ENCODE measurements around the gene BEND2. TPM values are rescaled to one million over a fixed set of nuclear protein-coding genes. Genes with fewer than 3 reads are reported as not detected.

Gene BEND2
- total RNA-seq, 1 experiment from 2014 or later: not detected

GRCh38 chrX:18151157-18151556 is 69.5 kb downstream of the BEND2 start:
- H3K27ac ChIP-seq (ENCODE audit: low read length): no peak overlapping the region
- intact Hi-C loops (cut with micrococcal nuclease; ENCODE audit: unreplicated experiment) (no loop called here), in situ Hi-C loops (cut with HindIII; ENCODE audit: low pct_unique_long_range_greater_than_20kb, low sequenced_read_pairs) (no loop called here)
- BruUV-seq (replicated peaks): no TSS peak
- TF ChIP-seq, protein P1, sequence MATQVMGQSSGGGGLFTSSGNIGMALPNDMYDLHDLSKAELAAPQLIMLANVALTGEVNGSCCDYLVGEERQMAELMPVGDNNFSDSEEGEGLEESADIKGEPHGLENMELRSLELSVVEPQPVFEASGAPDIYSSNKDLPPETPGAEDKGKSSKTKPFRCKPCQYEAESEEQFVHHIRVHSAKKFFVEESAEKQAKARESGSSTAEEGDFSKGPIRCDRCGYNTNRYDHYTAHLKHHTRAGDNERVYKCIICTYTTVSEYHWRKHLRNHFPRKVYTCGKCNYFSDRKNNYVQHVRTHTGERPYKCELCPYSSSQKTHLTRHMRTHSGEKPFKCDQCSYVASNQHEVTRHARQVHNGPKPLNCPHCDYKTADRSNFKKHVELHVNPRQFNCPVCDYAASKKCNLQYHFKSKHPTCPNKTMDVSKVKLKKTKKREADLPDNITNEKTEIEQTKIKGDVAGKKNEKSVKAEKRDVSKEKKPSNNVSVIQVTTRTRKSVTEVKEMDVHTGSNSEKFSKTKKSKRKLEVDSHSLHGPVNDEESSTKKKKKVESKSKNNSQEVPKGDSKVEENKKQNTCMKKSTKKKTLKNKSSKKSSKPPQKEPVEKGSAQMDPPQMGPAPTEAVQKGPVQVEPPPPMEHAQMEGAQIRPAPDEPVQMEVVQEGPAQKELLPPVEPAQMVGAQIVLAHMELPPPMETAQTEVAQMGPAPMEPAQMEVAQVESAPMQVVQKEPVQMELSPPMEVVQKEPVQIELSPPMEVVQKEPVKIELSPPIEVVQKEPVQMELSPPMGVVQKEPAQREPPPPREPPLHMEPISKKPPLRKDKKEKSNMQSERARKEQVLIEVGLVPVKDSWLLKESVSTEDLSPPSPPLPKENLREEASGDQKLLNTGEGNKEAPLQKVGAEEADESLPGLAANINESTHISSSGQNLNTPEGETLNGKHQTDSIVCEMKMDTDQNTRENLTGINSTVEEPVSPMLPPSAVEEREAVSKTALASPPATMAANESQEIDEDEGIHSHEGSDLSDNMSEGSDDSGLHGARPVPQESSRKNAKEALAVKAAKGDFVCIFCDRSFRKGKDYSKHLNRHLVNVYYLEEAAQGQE (IDR thresholded peaks at IDR 0.05; ENCODE audit: insufficient read depth in 1 of 2, low read depth in 2 of 2, low read length in 1 of 2): no peak
- TF ChIP-seq TCF7L2 (IDR thresholded peaks at IDR 0.05; ENCODE audit: low read depth, low read length) (no peak), SIN3A (IDR thresholded peaks at IDR 0.05; ENCODE audit: borderline replicate concordance, insufficient read depth, low read depth, low read length) (no peak), POLR2AphosphoS5 (IDR thresholded peaks at IDR 0.05; ENCODE audit: low read depth, low read length) (no peak)
- TF ChIP-seq, protein P2, sequence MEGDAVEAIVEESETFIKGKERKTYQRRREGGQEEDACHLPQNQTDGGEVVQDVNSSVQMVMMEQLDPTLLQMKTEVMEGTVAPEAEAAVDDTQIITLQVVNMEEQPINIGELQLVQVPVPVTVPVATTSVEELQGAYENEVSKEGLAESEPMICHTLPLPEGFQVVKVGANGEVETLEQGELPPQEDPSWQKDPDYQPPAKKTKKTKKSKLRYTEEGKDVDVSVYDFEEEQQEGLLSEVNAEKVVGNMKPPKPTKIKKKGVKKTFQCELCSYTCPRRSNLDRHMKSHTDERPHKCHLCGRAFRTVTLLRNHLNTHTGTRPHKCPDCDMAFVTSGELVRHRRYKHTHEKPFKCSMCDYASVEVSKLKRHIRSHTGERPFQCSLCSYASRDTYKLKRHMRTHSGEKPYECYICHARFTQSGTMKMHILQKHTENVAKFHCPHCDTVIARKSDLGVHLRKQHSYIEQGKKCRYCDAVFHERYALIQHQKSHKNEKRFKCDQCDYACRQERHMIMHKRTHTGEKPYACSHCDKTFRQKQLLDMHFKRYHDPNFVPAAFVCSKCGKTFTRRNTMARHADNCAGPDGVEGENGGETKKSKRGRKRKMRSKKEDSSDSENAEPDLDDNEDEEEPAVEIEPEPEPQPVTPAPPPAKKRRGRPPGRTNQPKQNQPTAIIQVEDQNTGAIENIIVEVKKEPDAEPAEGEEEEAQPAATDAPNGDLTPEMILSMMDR (IDR thresholded peaks at IDR 0.05): no peak
- CTCF ChIA-PET: no interaction called here
- no peaks in the 10 kb centered on the region for H3K4me1 ChIP-seq (ENCODE audit: control insufficient read depth, insufficient read depth, low read length)
- no peaks in the 10 kb centered on the region for H3K27me3 ChIP-seq (ENCODE audit: control insufficient read depth, insufficient read depth, low read length)
- POLR2A ChIA-PET: no interaction called here
- no peaks in the 10 kb centered on the region for H3K36me3 ChIP-seq (ENCODE audit: control insufficient read depth, insufficient read depth, low read length)
- no peaks in the 10 kb centered on the region for H3K9me3 ChIP-seq (ENCODE audit: control insufficient read depth, insufficient read depth, low read depth, low read length)
- ATAC-seq: no peak
- no peak for DNase-seq (ENCODE audit: low read depth, low spot score)
- H3K4me3 ChIP-seq (ENCODE audit: low read depth in 2 of 2, low read length in 2 of 2): no peak overlapping the region

DNA sequence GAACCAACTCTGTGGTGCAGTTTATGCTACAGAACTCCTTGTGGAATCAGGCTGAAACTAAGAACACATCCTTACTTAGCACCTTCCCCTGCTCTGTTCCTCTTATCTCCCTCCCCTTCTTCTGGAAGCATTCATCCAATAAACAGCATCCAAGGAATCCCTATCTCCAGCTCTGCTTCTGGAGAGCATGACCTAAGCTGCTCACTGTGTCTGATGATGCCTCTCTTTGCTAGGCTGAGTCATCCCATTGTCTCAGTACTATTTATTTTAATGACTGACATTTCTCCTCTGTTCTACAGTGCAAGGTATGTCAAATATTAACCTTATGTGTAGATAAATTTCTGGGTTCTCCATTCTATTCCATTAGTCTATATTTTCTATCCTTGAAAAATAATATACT is 71.2 kb downstream of the BEND2 start:
- H3K27ac ChIP-seq (ENCODE audit: low read length): no peak overlapping the region

More for the DNA sequence above, 71.2 kb downstream of the BEND2 start:
- no peaks in the 10 kb centered on the region for H3K9me3 ChIP-seq (ENCODE audit: control insufficient read depth, insufficient read depth, low read depth, low read length)
- intact Hi-C loops (cut with micrococcal nuclease; ENCODE audit: unreplicated experiment): no loop called here
- H3K4me1 ChIP-seq (ENCODE audit: control insufficient read depth, insufficient read depth, low read length): no peaks in the 10 kb centered on the region
- H3K4me3 ChIP-seq (ENCODE audit: low read depth in 2 of 2, low read length in 2 of 2): no peak overlapping the region
- in situ Hi-C loops (cut with HindIII; ENCODE audit: low pct_unique_long_range_greater_than_20kb, low sequenced_read_pairs): no loop called here
- DNase-seq (ENCODE audit: low read depth, low spot score): no peak
- H3K27me3 ChIP-seq (ENCODE audit: control insufficient read depth, insufficient read depth, low read length): no peaks in the 10 kb centered on the region
- ChIA-PET POLR2A (no interaction called here), CTCF (no interaction called here)
- H3K36me3 ChIP-seq (ENCODE audit: control insufficient read depth, insufficient read depth, low read length): no peaks in the 10 kb centered on the region
- BruUV-seq (replicated peaks): no TSS peak
- TF ChIP-seq, protein P1 (IDR thresholded peaks at IDR 0.05; ENCODE audit: insufficient read depth in 1 of 2, low read depth in 2 of 2, low read length in 1 of 2): no peak
- TF ChIP-seq SIN3A (IDR thresholded peaks at IDR 0.05; ENCODE audit: borderline replicate concordance, insufficient read depth, low read depth, low read length): no peak
- TF ChIP-seq, protein P2 (IDR thresholded peaks at IDR 0.05): no peak
- TF ChIP-seq POLR2AphosphoS5 (IDR thresholded peaks at IDR 0.05; ENCODE audit: low read depth, low read length): no peak
- no peak for TF ChIP-seq TCF7L2 (IDR thresholded peaks at IDR 0.05; ENCODE audit: low read depth, low read length)
- ATAC-seq: no peak

Measured in Panc1 (cell line).